HG02870 (cell line): ENCODE data around the gene CAMTA1.

ENCODE experiments used
- ATAC-seq: cut with Tn5 transposase; IDR thresholded peaks from one replicate; pipeline ENCODE4 v1.9.1; 2021; ENCODE audit warnings: mild to moderate bottlenecking, moderate library complexity; ENCODE audit not compliant: unreplicated experiment

CAMTA1 gene

GRCh38 chr1:7418442-7419080, 633.3 kb downstream of the CAMTA1 start:
- ATAC-seq = no peak

DNA sequence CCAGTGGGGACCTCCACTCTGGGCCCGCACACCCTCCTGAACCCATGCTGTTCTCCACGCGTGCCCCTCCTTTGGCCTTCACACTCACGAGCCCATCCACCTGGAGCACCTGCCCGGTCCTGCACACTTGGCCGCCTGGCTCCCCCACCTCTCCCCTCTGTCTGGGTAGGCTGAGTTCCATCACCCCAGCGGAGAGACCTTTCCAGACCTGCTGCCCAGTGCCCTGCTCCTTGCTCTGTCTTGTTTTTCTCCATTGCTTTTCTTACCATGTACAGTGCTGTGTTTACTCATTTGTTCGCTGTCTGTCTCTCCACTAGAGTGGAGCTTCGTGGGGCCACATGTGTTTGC, 634.8 kb downstream of the CAMTA1 start:
- no peak for ATAC-seq

GRCh38 chr1:7420470-7421100, 635.3 kb downstream of the CAMTA1 start:
- ATAC-seq = no peak

DNA sequence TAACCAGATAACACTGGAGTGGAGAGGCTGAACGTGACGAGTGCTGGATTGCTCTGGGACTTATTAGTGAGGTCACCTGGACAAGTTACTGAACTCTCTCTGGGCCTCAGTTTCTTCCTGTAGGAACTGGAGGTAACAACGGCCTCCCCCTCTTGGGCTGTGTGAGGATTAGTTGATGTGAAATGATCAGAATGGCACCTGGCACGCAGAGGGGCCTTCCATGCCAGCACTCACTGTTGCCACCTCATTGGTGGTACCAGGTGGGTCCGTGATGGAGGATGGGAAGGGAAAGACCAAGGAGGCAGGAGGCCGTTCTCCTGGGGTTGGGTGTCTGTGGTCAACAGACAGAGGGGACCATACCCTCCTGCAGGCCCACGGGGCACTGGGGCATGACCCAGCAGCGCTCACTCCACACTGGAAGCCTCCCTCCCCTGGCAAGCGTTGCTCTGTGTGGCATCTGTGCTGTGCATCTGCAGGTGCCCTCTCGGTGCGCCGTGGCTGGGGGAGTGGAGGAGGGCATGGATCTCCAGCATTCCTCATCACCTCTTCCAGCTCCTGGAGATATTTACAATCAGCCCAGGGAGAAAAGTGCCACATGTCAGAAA, 636.3 kb downstream of the CAMTA1 start:
- ATAC-seq = no peak

DNA sequence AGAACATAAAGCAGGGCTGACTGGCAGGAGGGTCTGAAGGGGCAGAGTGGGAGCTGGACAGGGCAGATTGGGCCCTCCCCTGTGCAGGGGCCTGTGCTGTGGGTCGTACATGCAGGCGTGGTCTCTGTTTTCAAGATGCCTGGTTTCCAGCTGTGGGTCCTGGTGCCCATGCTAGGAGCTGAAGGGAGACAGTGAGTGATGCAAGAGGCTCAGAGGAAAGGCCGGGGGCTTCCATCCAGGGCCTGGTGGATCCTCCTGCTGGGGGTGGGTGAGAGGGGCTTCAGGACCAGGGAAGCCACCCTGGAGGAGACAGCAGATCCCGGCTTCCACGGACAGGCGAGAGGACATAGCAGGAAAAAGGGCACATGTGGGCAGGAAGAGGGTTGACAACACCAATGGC, 636.8 kb downstream of the CAMTA1 start:
- ATAC-seq = no peak

DNA sequence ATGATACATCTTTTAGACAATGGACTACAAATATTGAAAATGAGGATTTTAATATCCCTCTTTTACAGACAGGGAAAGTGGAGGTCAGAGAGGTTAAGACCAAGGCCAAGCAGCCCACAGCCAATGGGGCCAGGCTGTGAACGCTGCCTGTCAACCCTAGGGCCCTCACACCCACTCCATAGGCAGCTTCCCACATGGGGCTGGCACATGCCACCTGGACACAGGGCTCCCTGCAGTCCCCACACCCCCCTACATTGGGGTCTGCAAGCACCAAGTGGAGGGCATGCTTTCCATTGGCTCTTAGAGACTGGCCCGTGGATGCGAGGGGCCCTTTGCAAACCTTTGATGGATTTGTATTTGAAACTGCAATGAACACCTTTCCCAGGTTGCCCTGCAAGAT, 637.3 kb downstream of the CAMTA1 start:
- no peak for ATAC-seq

DNA sequence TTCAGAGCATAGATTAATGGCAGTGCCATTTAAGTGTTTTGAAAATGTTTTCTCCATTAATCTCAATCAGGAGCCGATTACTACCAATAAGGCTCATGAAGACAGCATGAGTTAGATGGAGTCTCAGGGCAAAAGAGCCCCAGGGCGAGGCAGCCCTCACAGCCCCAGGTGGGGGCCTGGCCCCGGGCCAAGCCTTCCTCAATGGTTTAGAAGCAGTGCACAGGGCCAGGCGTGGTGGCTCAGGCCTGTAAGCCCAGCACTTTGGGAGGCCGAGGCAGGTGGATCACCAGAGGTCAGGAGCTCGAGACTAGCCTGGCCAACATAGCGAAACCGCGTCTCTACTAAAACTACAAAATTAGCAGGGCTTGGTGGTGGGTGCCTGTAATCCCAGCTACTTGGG, 637.7 kb downstream of the CAMTA1 start:
- no peak for ATAC-seq

GRCh38 chr1:7424352-7424890, 639.2 kb downstream of the CAMTA1 start:
- ATAC-seq = no peak

GRCh38 chr1:7425229-7425628, 640.0 kb downstream of the CAMTA1 start:
- no peak for ATAC-seq

DNA sequence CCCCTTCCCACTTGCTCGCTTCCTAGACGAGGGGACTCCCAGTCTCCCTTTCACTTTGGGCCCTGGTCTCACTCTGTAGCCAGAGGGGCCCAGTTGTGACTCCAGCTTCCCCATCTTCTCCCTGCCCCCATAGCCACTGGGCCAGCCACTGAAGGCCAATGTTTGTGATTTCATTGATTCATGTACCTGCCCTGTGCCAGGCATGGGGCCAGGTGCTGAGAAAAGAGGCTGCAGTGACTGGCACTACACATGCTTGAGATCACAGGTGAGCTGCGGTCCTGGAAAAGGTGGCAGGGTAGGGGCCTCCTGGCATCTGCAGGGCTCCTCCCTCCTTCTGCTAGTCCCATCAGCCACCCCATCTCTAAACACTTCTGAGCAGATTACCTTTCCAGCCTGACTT, 640.5 kb downstream of the CAMTA1 start:
- no peak for ATAC-seq

GRCh38 chr1:7426780-7427604, 641.7 kb downstream of the CAMTA1 start:
- ATAC-seq = no peak

DNA sequence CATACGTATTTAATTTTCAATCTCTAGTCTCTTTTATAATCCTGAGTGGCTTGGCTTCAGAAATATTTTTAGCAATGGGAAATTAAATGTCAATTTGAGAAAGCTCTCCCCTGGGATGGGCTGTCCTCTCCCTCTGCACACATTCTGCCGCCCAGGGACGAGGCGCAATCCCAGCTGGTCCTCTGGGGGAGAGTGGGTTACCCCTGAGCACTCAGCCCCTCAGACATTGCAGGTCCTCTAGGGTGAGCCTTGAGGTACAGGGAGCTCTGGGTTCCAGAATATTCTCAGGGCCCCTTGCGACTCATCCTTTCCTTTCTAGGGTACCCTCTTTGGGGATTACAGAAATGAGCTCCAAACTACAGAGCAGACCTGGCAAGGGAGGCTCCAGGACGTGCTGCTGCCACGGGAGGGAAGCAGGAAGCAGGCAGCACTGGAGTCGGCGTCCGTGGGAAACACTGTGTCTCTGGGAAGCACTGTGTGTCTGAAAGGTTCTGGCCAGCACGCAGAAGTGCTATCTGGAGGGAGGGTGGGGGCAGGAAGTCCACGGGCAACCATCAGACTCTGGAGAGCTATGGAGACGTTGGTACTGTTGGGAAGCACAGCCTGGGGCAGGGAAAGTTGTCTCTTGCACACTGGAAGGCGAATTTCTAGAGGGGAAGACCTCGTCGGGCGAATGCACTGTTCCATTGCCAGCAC, 642.5 kb downstream of the CAMTA1 start:
- no peak for ATAC-seq

DNA sequence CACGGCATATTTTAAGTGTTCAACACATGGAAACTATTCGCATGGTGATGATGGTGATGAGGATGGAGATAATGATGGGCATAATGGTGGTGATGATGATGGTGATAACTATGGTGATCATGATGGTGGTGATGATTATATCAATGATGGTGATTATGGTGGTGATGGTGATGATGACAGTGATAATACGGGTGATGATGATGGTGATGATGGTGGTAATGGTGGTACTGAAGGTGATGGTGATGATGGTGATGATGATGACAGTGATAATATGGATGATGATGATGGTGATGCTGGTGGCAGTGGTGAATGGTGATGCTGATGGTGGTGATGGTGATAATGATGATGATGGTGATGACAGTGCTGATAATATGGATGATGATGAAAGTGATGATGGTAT, 644.0 kb downstream of the CAMTA1 start:
- no peak for ATAC-seq

- ATAC-seq = no peak
Measured at GRCh38 chr1:7430047-7430608, 644.9 kb downstream of the CAMTA1 start.

- ATAC-seq = no peak
Measured at GRCh38 chr1:7430691-7431090, 645.4 kb downstream of the CAMTA1 start.

- no peak for ATAC-seq
Measured at GRCh38 chr1:7432102-7432899, 647.0 kb downstream of the CAMTA1 start.

DNA sequence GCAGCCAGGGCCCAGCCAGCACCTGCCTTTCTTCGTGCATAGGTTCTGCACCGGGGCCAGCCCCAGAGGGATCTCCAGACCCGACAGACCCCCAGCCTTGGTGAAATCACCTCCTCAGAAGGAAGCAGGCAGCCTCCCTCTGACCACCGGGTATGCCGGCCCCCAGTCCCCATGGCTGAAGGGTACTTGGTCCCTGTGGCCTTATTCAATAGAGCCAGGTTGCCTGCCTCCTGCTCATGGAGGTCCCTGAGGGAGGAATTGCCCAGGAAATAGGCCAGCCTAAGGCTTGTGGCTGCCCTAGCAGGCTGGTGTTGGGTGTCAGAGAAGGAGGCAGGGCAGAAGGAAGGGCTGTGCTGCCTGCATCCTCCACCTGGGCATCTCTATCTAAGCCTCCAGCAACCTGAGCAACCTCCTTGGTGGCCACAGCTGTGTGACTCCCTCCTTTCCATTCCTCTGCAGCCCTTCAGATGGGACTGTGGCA, 647.7 kb downstream of the CAMTA1 start:
- ATAC-seq = no peak

- no peak for ATAC-seq
Measured at GRCh38 chr1:7434566-7434965, 649.3 kb downstream of the CAMTA1 start.

DNA sequence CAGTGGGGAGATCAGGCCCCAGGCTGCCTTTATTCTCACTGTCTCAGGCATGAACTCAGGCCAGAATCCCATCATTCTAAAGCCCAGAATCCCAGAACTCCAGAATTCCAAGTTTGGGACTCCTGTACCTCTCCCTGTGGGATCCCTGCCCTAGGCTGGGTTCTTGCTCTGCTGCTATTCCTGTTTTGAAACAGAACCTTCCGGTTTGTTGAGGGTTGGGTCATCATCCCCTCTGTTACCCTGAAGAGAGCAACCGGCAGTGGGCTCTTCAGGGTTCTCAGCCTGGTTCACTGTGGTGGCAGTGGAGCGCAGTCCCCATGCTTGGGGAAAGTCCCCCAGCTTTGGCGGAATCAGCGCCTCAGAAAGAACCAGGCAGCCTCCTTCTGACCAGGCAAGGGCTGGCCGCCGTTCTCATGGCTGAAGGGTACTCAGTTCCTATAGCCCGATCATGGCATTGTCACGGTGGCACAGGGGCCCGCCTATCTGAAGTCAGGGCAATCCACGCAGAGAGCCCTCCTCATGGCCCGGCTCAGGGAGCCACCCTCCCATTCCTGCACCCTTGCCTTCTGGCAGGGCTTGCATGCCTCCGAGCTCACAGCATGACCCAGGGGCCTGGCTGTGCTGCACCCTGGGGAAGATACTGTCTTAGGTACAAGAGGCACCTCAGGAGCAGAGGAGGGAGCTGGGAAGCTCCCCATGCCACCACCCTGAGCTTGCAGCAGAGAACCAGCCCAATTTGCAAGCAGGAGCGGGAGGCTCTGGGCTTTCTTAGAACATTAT, 650.2 kb downstream of the CAMTA1 start:
- no peak for ATAC-seq
